GM19099 (cell line): Measurements from ENCODE around the gene EIF2B1.

Experiments used
- POLR2A ChIP-seq: IDR thresholded peaks from 3 replicates; pipeline ENCODE4 v1.6.1; 2011; ENCODE audit warnings: low read depth; ENCODE audit not compliant: insufficient read length; ENCODE audit errors: extremely low read depth

The EIF2B1 gene

GRCh38 chr12:123599310-123599709 is 34.2 kb downstream of the EIF2B1 start:
- TF ChIP-seq POLR2A: no peak

GRCh38 chr12:123598522-123598921 is 35.0 kb downstream of the EIF2B1 start:
- no peak for TF ChIP-seq POLR2A

- no peak for TF ChIP-seq POLR2A
Measured at GRCh38 chr12:123597100-123597499, 36.4 kb downstream of the EIF2B1 start.

- no peak for TF ChIP-seq POLR2A
Measured at GRCh38 chr12:123595729-123596128, 37.8 kb downstream of the EIF2B1 start.

GRCh38 chr12:123591702-123592481 is 41.6 kb downstream of the EIF2B1 start:
- no peak for TF ChIP-seq POLR2A

- TF ChIP-seq POLR2A: no peak
Measured at GRCh38 chr12:123580772-123581171, 52.7 kb downstream of the EIF2B1 start.

GRCh38 chr12:123578243-123578642 is 55.2 kb downstream of the EIF2B1 start:
- no peak for TF ChIP-seq POLR2A

GRCh38 chr12:123576611-123577010 is 56.9 kb downstream of the EIF2B1 start:
- no peak for TF ChIP-seq POLR2A

- TF ChIP-seq POLR2A: no peak
Measured at GRCh38 chr12:123573870-123574269, 59.6 kb downstream of the EIF2B1 start.

- TF ChIP-seq POLR2A: no peak
Measured at GRCh38 chr12:123572391-123572790, 61.1 kb downstream of the EIF2B1 start.

GRCh38 chr12:123571343-123571813 is 62.1 kb downstream of the EIF2B1 start:
- no peak for TF ChIP-seq POLR2A
